HG03045 (cell line): Measurements from ENCODE around the gene EMILIN2.

ENCODE experiments used
- ATAC-seq: cut with Tn5 transposase; IDR thresholded peaks from one replicate; pipeline ENCODE4 v1.9.1; 2021; ENCODE audit warnings: mild to moderate bottlenecking, moderate library complexity; ENCODE audit not compliant: unreplicated experiment

Gene EMILIN2

DNA sequence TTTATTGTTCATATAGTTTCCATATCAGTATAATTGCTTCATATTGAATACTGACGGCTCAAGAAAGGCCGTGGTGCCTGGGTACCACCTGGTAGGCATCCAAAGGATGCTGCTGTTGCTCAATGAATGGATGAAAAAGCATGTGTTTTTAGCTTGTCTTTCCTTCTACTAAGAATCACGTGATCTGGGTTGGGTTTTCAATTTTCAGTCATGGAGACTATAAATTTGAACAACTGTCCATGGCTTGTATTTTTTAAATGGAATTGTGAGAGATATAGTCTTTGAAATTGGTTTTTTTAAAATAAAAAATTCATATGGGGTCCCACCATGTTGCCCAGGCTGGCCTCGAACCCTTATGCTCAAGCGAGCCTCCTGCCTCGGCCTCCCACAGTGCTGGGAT lies 25.3 kb downstream of the EMILIN2 start:
- no peak for ATAC-seq

DNA sequence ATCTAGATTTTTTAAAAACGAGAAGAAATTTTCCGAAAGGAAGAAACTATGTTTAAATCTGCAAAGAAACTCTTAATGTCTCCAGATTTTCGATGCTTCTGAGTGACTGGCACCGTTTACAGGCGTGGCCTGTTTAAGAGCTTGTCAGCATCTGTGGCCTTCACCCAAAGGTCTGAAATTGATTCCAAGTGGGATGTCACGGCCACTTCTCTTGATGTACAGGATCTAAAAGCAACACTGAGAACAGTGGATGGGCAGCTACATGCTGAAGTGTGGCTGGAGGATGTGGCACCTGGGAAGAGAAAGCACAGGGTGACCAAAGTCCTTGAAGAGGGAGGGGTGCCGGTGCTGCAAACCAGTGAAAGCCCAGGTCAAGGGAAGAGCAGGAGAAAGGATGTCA lies 28.0 kb downstream of the EMILIN2 start:
- ATAC-seq: no peak

DNA sequence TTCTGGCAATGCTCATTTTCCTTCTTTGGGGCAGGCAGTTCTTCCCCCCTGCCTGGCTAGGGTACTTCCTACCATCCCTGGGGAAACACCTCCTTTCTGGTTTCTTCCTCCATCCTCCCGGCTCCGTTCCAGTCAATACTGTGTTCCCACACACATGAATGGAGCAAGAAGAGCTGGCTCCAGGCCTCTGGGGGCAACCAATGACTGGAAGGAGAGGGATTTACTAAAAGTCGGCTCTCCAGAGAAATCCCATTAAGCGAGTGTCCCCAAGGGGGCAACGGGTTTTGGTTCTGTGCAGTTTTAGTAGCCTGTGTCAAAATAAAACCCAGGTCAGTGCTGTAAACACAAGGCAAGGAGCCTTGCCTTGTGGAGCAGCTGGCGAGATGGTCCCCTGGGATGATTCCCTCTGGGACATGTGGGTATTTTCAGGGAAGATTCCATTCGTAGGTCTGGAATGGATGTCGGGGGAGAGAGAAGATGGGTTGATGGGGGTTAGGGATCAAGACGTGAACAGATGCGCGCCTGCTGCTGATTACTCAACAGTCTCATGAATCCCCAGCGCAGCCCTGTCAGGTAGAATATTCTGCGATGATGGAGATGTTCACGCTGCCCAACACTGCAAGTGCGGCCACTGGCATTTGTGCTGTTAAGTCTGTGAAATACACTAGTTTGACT lies 32.0 kb downstream of the EMILIN2 start:
- ATAC-seq: no peak

DNA sequence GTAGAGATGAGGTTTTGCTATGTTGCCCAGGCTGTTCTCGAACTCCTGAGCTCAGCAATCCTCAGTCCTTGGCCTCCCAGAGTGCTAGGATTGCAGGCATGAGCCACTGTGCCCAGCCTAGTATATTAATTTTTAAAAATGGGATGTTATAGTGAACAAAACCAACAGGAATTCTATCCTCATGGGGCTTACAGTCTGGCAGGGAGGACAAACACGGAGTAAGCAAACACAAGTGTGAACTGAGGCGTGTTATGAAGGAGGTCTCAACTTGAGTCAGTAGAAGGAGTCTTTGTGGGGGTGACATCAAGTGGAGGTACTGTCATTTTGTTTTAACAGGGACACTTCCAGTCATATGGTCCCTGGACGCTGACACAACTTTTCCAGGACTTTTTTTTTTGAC lies 33.1 kb downstream of the EMILIN2 start:
- no peak for ATAC-seq

DNA sequence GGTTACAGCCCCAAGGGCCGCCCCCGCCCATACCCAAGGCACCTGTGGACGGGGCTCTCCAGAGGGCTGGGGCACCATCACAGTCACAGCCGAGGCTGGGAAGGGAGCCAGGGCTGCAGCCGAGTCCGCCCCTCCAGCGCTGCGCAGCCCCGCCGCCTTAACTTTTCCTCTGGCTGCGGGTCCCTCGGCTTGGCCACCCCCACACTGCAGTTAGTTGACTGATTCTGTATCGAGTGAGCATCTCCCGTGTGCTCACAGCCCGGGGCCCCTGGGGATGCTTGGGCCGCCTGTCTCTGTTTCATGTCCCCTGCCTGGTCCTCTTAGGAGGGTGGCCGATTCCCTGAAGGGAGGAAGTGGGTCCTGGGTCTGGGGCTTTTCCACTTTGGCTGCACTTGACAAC lies 33.7 kb downstream of the EMILIN2 start:
- no peak for ATAC-seq

DNA sequence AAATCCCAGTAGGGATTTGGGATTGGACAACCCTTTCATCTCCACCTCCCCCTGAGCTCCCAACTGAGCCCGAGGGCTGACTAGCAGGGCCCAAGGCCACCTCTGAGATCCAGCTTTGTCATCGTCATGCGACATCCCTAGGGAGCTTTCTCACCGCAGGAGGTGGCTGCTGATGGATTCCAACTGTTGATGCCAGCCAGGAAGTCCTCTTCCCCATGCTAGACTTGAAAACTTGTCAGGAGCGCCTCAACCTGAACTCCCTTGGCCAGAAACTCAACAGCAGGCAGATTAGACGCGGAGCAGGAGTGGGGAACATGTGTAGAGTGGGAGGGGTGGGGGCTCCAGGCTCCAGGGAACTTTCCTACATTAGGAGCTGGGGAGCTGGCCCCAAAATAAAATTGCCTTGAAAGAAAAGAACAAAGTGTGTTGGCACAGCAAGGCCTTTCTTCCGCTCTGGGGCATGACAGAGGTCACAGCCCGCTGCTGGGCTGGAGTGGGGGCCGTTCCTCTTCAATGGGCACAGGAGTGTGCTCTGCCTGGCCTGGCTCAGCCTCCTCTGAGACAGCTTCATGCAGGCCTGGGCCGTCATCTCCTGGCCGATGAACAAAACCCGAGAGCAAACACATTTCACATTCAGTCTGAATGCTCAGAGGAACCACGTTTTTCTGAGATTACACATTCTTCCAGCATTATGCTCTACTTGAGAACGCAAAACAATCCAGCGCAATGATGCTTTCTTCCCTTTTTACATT lies 34.5 kb downstream of the EMILIN2 start:
- ATAC-seq: no peak

DNA sequence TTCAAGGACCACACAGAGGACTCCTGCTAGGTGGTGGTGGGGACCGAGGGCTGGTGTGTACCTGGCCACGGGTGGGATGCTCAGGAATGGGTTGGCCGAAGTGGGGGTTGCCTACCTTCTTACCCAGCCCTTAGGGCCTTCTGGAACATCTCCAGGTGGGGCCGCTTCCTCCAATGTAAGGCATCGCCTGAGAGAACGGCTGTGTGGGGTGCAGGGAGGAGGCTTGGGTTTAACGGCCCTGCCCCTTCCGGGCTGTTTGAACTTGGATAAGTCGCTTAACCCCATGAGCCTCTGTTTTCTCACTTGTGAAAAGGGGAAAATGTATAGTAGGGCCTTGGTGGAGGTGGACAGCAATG lies 35.0 kb downstream of the EMILIN2 start:
- ATAC-seq: no peak

DNA sequence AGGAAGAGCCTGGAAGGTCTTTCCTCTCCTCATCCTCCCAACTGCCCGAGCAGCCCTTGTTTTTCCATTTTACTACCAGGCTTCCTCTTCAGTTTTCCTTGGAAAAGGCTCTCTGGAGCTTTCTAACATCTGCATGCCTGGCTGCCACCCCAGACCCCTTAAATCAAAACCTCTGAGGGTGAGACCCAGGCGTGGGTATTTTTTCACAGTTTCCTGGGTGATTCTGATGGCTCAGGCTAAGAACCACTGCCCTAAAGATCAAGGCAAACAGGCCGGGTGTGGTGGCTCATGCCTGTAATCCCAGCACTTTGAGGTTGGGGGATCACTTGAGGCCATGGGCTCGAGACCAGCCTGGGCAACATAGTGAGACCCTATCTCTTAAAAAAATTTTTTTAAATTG lies 35.4 kb downstream of the EMILIN2 start:
- no peak for ATAC-seq

DNA sequence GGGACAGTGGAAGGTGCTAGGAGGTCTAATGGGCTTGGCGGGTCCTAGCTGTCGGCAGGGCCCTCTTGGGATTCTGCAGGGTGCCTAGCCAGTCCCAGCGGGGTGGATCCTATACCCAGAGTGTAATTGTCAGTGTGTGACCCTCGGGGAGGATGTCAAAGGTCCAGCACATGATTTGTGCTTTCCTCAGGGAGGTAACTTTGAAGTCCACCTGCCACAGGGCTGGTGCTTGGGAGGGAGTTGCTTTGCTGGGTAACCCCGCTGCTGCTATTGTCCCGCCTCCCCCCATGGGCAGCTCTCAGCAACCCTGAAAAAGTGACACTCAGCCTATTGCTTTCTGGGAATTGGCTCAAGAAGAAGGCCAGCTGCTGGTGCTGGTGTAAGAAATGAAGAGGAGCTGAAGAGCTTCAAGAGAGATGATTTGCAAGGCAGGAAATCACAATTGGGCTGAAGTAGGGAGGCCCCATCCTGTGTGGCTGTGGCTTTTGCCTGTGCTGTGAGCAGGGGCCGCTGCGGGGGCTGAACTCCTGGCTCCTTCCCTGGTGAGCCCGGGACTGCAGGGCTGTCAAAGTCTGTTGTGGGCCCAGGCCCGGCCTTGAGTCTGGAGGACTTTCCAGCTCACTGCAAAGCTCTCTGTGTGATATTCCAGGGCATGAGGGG lies 36.4 kb downstream of the EMILIN2 start:
- no peak for ATAC-seq

DNA sequence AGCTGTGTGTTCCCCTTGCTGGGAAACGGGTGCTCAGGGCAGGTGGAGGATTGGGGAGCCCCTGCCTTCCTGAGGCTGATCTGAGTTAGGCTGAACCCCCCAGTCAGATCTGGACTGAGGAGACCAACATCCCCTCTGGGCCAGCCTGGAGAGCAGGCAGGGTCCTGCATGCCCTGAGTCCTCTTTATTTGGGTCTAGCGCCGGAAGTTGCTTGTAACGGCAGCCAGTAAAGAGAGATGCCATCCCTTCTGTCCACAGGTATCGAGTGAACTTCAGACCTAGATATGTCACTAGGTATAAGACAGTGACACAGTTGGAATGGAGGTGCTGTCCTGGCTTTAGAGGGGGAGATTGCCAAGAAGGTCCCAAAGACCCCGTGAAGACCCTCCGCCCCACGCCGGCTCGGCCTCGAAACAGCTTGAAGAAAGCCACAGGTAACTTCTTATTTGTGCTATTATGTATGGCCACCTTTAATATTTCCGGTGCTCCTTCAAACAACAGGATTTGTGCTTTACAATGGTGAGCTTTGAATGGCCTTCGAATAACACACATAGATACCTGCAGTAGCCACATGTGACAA lies 38.0 kb downstream of the EMILIN2 start:
- no peak for ATAC-seq

DNA sequence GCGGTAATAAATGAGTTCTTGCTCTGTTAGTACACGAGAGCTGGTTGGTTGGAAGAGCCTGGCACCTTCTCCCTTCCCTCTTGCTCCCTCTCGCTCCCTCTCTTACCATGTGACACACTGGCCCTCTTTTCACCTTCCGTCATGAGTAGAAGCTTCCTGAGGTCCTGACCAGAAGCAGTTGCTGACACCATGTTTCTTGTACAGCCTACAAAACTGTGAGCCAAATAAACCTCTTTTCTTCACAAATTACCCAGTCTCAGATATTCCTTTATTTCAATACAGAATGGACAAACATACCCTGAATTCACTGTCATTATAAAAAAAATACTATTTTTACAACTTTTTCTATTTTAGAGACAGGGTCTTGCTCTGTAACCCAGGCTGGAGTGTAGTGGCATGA lies 40.7 kb downstream of the EMILIN2 start:
- ATAC-seq: no peak

DNA sequence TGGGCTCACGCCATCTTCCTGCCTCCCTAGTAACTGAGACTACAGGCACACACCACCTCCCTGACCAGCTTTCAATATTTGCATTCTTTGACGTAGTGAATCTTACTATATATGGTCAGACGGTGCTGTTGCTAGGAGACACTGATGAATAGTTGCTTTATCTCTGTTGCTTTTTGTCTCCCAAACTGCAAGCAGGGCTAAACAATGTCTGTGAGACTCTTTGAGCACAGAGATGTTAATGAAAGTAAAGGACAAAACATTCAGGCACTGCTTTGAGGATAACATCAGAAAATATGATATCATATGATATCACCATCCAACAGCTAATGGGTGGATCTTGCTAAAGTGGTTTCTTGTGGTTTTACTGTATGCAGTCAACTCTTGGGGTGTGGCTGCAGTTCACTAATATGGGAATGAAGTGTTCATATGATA lies 43.0 kb downstream of the EMILIN2 start:
- ATAC-seq: no peak

DNA sequence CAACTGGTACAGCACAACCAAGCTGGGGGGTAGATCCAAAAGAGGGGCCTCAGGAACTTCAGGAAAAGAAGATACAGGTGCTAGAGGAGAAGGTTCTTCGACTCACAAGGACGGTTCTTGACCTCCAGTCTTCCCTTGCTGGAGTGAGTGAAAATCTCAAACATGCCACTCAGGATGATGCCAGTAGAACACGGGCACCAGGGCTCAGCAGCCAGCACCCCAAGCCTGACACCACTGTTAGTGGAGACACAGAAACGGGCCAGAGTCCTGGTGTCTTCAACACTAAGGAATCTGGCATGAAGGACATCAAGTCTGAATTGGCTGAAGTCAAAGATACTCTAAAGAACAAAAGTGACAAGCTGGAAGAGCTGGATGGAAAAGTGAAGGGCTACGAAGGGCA lies 43.8 kb downstream of the EMILIN2 start:
- ATAC-seq: no peak

DNA sequence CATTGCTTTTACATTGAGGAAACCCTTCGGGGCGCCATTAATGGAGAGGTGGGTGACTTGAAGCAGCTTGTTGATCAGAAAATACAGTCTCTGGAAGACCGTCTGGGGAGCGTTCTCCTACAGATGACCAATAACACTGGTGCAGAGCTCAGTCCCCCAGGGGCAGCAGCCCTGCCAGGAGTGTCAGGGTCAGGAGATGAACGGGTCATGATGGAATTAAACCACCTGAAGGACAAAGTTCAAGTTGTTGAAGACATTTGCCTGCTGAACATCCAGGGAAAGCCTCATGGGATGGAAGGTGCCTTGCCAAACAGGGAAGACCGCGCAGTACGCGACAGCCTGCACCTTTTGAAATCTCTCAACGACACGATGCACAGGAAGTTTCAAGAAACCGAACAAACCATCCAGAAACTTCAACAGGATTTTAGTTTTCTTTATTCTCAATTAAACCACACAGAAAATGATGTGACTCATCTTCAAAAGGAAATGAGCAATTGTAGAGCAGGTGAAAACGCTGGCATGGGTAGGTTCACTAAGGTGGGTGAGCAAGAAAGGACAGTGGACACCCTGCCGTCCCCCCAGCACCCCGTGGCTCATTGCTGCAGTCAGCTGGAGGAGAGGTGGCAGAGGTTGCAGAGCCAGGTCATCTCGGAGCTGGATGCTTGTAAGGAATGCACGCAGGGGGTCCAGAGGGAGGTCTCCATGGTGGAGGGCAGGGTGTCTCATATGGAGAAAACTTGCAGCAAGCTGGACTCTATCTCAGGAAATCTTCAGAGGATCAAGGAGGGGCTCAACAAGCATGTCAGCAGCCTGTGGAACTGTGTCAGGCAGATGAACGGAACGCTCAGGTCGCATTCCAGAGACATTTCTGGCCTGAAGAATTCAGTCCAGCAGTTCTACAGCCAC lies 45.0 kb downstream of the EMILIN2 start:
- ATAC-seq: no peak

DNA sequence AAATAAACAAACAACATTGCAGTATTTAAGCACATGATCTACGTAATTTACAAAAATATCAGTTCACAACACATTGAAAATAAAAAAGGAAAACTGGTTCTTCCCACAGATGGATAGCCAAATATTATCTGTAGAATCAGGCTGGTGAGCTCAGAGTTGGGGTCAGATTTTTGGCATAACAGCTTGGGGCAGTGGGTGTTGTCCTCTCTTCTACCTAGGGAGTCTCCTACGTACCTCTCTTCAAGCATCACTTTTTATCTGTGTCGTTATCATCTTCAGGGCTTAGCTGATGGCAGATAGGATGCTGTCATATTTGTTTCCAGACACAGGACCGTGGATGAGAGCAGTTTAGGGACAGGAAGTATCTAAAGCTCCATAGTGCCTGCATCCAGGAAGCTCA lies 46.2 kb downstream of the EMILIN2 start:
- no peak for ATAC-seq

DNA sequence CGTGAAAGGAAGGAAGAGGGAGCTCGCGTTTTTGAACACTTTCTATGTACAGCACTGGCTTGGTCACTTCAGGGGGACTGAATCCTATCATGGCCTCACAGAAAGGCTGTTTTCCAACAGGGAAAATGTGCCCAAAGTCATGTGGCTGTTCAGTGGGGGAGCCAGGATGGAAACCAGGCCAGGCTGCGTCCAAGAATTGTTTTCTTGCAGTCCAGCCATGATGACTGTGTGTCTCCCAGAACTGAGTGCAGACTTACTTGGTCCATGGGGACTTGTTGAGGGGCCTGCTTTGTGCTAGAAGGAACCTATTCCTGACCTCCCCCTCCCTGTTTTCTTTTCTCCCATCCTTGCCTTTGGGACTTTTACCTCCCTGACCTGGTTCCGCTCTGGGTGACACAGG lies 46.9 kb downstream of the EMILIN2 start:
- ATAC-seq: no peak

DNA sequence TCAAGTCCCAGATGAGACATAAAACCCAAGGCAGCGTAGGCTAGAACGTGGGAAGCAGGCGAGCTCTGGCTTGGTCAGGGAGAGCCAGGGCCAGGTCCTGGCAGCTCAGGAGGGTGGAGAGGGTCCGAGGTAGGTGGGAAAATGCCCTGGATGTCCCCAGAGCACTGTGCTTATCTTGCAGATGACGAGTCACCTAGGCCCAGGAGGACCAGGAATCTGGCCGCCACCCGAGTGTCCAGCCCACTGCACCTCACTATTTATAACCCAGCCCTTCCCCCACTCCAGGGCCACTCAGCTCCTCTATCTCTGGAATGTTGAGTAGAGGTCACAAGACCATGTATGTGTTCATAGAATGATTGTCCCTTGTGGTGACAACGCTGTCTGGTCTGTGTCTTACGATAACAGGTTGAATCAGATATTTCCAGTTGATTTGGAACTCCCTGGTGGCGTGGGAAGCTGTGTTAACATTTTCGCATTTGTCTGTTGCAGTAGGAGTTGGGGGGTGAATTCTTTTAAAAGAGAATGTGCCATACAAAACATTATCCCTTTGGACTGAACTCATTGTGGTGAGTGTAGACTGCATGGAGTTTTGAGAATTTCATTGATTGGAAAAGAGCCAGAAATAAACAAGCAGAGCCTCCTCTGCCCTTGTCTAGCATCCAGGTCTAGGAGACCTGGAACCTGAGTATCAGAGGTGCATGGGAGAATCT lies 47.5 kb downstream of the EMILIN2 start:
- no peak for ATAC-seq

DNA sequence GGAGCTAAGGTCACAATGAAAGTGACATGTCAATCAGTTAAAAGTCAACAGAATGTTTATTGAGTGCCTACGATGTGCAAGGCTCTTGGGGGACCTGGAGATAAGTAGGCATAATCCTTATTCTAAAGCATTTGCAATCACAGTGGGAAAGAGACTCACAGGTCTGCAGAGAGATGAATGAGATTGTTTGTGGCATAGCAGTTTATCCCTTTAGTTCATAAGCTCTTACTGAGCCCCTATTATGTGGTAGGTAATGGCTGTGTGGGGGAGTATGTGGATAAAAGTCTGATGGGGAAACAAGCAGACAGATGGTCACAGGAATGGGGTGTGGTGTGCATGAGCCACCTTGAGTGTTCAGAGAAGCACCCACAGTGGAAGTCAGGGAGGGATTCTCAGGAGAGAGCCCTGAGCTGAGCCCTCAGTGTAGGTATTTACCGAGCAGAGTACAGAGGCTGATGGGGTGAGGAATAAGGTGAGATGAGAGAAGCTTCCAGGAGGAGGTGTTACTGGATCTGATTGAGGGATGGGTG lies 48.1 kb downstream of the EMILIN2 start:
- ATAC-seq: no peak

DNA sequence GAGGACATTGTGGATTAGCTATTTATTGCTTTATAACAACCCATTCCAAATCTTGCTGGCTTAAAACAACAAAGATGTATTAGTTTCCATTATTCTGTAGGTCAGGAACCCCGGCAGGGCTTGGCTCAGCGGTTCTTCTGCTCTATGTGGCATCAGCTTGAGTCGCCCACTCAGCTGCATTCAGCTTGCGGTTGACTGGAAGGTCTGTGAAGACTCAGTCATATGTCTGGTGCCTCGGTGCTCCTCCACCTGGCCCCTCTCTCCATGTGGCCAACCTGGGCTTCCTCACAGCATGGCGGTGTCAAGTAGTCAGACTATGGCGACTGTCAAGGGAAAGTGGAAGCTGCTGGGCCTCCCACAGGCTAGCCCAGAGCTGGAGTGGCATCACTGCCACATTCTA lies 48.6 kb downstream of the EMILIN2 start:
- no peak for ATAC-seq

DNA sequence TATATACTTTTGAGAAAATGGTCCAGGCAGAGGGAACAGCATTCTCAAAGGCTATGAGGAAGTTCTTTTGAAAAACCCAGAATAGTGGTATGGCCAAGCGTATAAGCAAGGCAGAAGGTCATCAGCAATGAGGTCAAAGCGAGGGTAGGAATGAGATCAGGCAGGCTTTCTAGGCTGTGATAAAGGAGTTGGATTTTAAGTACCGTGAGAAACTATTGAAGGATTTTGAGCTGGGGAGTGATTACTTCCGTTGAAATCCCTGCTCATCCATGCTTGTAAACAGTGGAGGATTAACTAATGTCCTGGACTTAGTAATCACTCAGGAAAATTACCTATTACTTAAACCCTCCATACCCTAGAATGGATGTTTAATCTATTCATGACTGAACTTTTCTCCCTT lies 50.2 kb downstream of the EMILIN2 start:
- no peak for ATAC-seq
